ENCODE results near the gene PALLD.

The PALLD gene

DNA sequence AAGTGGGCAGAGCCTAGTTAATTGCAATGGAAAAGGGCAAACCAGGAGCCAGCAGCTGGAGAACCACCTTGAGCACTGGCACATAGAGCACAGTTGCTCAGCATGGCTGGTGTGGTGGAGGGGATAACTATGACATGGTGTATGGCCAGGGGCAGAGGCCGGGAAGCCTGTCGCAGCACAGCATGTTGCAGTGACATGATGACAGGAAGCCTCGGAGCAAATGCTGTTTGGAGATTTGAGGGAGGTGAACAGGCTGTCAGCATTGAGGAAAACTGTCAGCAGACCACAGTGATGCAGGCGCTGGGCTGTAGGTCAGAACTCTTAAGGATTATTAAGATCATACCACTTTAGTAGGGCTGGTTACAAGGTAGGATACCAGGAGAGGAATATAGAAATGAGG, 284.5 kb downstream of the PALLD start:
- no peak for TF ChIP-seq EZH2phosphoT487 (IDR thresholded peaks at IDR 0.05; ENCODE audit: low read length)
- no peak for TF ChIP-seq EZH2 (optimal IDR thresholded peaks at IDR 0.05; ENCODE audit: low read depth, low read length)
- TF ChIP-seq, protein P1, sequence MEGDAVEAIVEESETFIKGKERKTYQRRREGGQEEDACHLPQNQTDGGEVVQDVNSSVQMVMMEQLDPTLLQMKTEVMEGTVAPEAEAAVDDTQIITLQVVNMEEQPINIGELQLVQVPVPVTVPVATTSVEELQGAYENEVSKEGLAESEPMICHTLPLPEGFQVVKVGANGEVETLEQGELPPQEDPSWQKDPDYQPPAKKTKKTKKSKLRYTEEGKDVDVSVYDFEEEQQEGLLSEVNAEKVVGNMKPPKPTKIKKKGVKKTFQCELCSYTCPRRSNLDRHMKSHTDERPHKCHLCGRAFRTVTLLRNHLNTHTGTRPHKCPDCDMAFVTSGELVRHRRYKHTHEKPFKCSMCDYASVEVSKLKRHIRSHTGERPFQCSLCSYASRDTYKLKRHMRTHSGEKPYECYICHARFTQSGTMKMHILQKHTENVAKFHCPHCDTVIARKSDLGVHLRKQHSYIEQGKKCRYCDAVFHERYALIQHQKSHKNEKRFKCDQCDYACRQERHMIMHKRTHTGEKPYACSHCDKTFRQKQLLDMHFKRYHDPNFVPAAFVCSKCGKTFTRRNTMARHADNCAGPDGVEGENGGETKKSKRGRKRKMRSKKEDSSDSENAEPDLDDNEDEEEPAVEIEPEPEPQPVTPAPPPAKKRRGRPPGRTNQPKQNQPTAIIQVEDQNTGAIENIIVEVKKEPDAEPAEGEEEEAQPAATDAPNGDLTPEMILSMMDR (IDR thresholded peaks at IDR 0.05; ENCODE audit: low read length) = no peak
- H4K20me1 ChIP-seq (ENCODE audit: insufficient read depth, low read length) = no peaks in the 10 kb centered on the region
- no peak overlapping the region for H3K4me3 ChIP-seq (ENCODE audit: low read length)
- no peak overlapping the region for H3K4me2 ChIP-seq (ENCODE audit: low read depth, low read length)
- no peaks in the 10 kb centered on the region for H3K36me3 ChIP-seq (replicated peaks; ENCODE audit: insufficient read depth, low read length)
- no peak overlapping the region for H3K9ac ChIP-seq (ENCODE audit: low read length)
- no peaks in the 10 kb centered on the region for H3K9me2 ChIP-seq (replicated peaks; ENCODE audit: insufficient read depth, low read length)
- no peaks in the 10 kb centered on the region for H3K27me3 ChIP-seq (replicated peaks; ENCODE audit: insufficient read depth, low read length)
- no peaks in the 10 kb centered on the region for H3K79me2 ChIP-seq (ENCODE audit: low read length)
- no peak for DNase-seq
- H3K9me3 ChIP-seq (replicated peaks; ENCODE audit: insufficient read depth, low read length) = no peaks in the 10 kb centered on the region
- no peaks in the 10 kb centered on the region for H3K4me1 ChIP-seq (ENCODE audit: low read length)
- H3K27ac ChIP-seq (ENCODE audit: low read length) = no peak overlapping the region
- H3F3A ChIP-seq (ENCODE audit: insufficient read depth, low read length) = no peaks in the 10 kb centered on the region
- H2AFZ ChIP-seq (ENCODE audit: low read length) = no peak overlapping the region

GRCh38 chr4:168781926-168782325, 285.1 kb downstream of the PALLD start:
- DNase-seq = no peak
- no peak overlapping the region for H3K27ac ChIP-seq (ENCODE audit: low read length)
- no peaks in the 10 kb centered on the region for H3K36me3 ChIP-seq (replicated peaks; ENCODE audit: insufficient read depth, low read length)
- no peak overlapping the region for H3K4me3 ChIP-seq (ENCODE audit: low read length)
- no peaks in the 10 kb centered on the region for H3K79me2 ChIP-seq (ENCODE audit: low read length)
- H3K9me3 ChIP-seq (replicated peaks; ENCODE audit: insufficient read depth, low read length) = no peaks in the 10 kb centered on the region
- no peaks in the 10 kb centered on the region for H3K27me3 ChIP-seq (replicated peaks; ENCODE audit: insufficient read depth, low read length)
- no peak overlapping the region for H3K9ac ChIP-seq (ENCODE audit: low read length)
- no peak overlapping the region for H2AFZ ChIP-seq (ENCODE audit: low read length)
- H3K9me2 ChIP-seq (replicated peaks; ENCODE audit: insufficient read depth, low read length) = no peaks in the 10 kb centered on the region
- no peaks in the 10 kb centered on the region for H4K20me1 ChIP-seq (ENCODE audit: insufficient read depth, low read length)
- TF ChIP-seq, protein P1 (IDR thresholded peaks at IDR 0.05; ENCODE audit: low read length) = no peak
- TF ChIP-seq EZH2 (optimal IDR thresholded peaks at IDR 0.05; ENCODE audit: low read depth, low read length) = no peak
- TF ChIP-seq EZH2phosphoT487 (IDR thresholded peaks at IDR 0.05; ENCODE audit: low read length) = no peak
- H3K4me1 ChIP-seq (ENCODE audit: low read length) = no peaks in the 10 kb centered on the region
- H3F3A ChIP-seq (ENCODE audit: insufficient read depth, low read length) = no peaks in the 10 kb centered on the region
- no peak overlapping the region for H3K4me2 ChIP-seq (ENCODE audit: low read depth, low read length)

GRCh38 chr4:168782439-168782838, 285.6 kb downstream of the PALLD start:
- no peaks in the 10 kb centered on the region for H3K27me3 ChIP-seq (replicated peaks; ENCODE audit: insufficient read depth, low read length)
- no peaks in the 10 kb centered on the region for H3K36me3 ChIP-seq (replicated peaks; ENCODE audit: insufficient read depth, low read length)
- no peak overlapping the region for H3K27ac ChIP-seq (ENCODE audit: low read length)
- no peak overlapping the region for H2AFZ ChIP-seq (ENCODE audit: low read length)
- H3K9me2 ChIP-seq (replicated peaks; ENCODE audit: insufficient read depth, low read length) = no peaks in the 10 kb centered on the region
- no peak for DNase-seq
- H3K9me3 ChIP-seq (replicated peaks; ENCODE audit: insufficient read depth, low read length) = no peaks in the 10 kb centered on the region
- no peak overlapping the region for H3K9ac ChIP-seq (ENCODE audit: low read length)
- H3K79me2 ChIP-seq (ENCODE audit: low read length) = no peaks in the 10 kb centered on the region
- H3K4me2 ChIP-seq (ENCODE audit: low read depth, low read length) = no peak overlapping the region
- TF ChIP-seq EZH2 (optimal IDR thresholded peaks at IDR 0.05; ENCODE audit: low read depth, low read length) (no peak), EZH2phosphoT487 (IDR thresholded peaks at IDR 0.05; ENCODE audit: low read length) (no peak)
- TF ChIP-seq, protein P1 (IDR thresholded peaks at IDR 0.05; ENCODE audit: low read length) = no peak
- H3F3A ChIP-seq (ENCODE audit: insufficient read depth, low read length) = no peaks in the 10 kb centered on the region
- H4K20me1 ChIP-seq (ENCODE audit: insufficient read depth, low read length) = no peaks in the 10 kb centered on the region
- no peaks in the 10 kb centered on the region for H3K4me1 ChIP-seq (ENCODE audit: low read length)
- no peak overlapping the region for H3K4me3 ChIP-seq (ENCODE audit: low read length)
